HG02870 (cell line): ENCODE data around the gene UBE2Q1.

Experiments used
- ATAC-seq: cut with Tn5 transposase; IDR thresholded peaks from one replicate; pipeline ENCODE4 v1.9.1; 2021; ENCODE audit warnings: mild to moderate bottlenecking, moderate library complexity; ENCODE audit not compliant: unreplicated experiment

Gene UBE2Q1

DNA sequence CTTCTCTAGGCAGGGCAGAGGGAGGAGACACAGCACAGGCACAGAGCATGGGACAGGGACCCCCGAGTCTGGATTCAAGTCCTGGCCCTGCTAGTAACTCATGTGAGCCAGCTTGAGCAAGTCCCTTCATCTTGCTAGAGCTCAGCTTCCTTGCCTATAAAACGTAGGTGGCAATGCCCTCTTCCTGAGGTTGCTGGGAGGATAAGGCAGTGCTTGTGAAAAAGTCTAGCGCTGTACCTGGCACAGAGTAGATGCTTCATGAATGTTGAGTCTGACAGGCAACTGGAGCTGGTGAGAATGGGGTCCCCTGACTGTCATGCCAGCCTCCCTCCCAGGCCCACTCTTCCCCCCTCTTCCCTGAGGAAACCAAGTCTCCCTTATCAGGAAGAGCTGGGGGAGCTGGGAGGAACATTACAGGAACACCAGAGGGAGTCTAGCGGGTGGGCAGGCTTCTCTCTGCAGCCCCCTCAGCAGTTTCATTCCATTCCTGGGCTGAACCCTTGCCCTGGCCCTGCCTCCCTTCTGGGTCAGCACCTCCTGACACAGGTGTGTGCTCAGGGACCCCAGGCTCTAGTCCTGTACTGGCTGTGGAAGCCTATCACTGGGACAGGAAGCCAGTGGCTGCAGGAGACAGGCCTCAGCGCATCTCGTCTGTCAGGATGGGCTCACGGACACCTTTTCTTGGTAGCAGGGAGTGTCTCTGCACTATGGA is 19.0 kb upstream of the UBE2Q1 start:
- no peak for ATAC-seq

DNA sequence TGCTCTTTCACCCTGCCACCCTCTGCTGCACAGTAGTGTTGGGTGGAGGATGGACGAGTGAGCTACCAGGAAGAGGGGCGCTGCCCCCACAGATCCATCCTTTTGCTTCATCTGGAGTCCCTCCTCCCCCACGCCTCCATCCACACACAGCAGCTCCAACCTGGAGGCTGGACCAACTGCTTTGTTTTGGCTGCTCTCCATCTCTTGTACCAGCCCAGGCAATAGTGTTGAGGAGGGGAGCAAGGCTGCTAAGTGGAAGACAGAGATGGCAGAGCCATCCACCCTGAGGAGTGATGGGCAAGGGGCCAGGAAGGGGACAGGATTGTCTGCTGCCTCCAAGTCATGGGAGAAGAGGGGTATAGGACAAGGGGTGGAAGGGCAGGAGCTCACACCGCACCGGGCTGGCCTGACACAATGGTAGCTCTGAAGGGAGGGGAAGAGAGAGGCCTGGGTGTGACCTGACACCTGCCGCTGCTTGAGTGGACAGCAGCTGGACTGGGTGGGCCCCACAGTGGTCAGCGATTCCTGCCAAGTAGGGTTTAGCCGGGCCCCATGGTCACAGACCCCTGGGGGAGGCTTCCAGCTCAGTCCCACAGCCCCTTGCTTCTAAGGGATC is 17.6 kb upstream of the UBE2Q1 start:
- ATAC-seq: no peak

- no peak for ATAC-seq
These were observed 16.9 kb upstream of the UBE2Q1 start for GRCh38 chr1:154575147-154575927.

DNA sequence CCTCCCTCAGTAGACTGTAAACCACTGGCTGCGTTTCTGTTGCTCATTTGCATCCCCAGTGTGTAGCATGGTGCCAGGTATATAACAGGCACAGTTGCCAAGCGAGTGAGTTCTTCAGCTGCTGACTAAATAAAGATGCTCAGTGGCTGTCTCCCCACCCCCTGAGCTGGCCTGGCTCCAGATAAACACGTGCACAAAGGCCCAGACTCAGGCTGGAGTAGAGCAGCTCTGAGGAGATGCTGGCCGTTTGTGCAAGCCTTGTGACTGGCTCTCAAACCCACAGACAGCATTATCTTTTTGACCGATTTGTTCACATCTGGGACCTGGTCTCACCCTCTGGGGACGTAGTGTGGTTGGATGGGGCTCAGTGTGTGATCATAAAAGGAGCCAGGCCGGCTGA is 16.3 kb upstream of the UBE2Q1 start:
- ATAC-seq: no peak

GRCh38 chr1:154573168-154573510 is 14.7 kb upstream of the UBE2Q1 start:
- no peak for ATAC-seq

- no peak for ATAC-seq
These were observed 14.2 kb upstream of the UBE2Q1 start for GRCh38 chr1:154572468-154573167.

- ATAC-seq: no peak
These were observed 13.5 kb upstream of the UBE2Q1 start for GRCh38 chr1:154571964-154572288.

- no peak for ATAC-seq
These were observed 12.9 kb upstream of the UBE2Q1 start for GRCh38 chr1:154571244-154571963.

DNA sequence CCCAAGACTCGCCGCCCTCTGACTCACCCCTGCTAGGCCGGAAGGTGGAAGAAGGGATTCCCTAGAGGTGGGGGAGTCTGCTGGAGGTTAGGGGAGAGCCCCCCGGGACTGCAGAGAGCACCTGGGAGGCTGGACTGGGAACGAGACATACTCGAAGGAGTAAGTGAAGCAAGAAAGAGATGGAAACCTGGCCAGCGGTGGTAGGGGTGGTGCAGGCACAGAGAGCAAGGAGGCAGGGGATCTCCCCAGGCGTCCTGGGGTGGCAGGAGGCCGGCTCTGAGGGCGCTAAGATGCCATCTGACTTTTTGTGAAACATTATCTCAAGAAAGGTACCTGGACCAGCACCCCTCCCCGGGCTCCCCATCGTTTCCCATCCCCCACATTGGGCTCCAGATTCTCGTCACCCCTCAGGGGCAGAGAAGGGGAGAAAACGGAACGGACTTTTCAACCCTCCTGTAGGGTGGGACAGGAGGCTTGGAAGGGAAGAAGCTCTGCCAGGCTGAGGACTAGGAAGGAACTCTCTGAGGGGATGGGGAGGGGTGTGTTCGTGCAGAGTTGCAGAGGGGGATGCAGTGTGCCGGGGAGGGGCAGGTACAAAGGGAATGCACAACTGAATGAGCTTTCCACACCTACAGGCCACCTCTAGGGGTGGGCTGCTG is 9.8 kb upstream of the UBE2Q1 start:
- no peak for ATAC-seq

DNA sequence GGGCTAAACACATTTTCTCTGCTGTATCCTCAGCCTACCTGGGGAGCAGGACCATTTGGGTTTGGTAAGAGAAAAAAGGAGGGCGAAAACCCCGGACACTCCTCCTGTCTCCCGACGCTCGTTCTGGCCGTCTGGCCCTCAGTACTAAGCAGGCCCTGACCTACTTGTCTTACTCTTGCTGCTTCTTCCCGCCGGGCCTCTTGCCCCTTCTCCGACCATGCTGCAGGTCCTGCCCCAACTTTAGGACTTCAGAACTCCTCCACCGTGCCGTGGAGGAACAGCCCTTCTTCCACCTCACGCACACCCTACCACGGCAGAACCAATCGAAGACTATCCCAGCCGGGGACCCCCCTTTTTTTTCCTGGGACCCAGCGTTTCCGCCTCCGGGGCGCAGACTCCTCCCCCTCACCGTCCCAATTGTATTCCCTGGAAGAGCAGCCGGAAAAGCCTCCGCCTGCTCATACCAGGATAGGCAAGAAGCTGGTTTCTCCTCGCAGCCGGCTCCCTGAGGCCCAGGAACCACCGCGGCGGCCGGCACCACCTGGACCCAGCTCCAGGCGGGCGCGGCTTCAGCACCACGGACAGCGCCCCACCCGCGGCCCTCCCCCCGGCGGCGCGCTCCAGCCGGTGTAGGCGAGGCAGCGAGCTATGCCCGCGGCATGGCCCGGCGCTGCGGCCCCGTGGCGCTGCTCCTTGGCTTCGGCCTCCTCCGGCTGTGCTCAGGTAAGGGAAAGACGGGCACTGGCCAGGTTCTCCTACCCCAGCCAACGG is 9.1 kb upstream of the UBE2Q1 start, which contains the start of gene CHRNB2:
CHRNB2 (plus strand) TSS at position 393 of the 771 bp plus-strand sequence; CDS start at position 660, 267 bp downstream.
- ATAC-seq: no peak

DNA sequence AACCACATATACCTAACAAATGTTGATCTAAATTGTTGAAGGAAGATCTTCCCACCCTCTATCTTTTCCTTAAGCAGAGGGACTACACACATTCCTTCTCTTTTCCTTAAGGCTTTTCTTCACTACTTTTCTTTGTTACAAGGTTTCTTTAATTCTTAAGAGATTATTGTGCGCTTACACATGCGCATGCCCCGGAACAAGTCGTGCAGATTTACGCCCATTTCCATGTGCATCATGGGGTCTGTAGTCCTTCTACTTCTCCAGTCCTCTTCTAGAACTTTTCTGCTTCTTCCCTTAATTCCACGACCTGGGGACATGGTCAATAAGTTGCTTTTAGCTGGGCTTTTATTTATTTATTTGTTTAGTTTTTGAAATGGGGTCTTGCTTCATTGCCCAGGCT is 7.4 kb upstream of the UBE2Q1 start:
- ATAC-seq: no peak

DNA sequence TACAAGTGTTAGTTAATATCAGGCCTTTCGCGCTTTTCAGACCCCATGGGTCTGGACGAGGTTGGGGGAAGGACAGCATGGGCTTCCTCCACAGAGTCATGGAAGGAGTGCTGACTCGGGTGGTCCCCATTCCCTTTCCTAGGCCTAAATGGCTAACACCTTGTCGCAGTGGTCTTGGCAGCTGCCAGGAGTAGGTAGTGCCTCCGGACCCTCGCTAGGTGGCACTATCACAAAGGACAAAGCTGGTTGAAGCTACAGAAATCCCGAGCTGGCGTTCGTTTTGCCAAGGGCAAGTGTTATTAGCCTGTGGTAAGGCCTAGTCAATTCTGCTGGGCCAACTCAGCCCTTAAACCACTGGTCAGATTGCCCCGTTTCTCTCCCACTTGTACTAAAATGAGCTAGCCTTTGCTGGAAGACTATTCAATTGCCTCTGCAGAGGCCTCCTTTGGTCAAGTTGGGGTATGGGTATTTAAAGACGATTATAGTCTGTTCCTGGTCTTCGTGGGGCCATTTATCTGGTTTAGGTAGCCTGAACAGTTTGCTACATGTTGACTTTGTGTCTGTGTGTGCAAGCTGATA is 1.1 kb upstream of the UBE2Q1 start:
- peak; percentile 35 for ATAC-seq

GRCh38 chr1:154558720-154559465 is 431 bp upstream of the UBE2Q1 start:
- peak; percentile 86 for ATAC-seq

GRCh38 chr1:154557248-154557938 is 1.1 kb downstream of the UBE2Q1 start:
- ATAC-seq: no peak

DNA sequence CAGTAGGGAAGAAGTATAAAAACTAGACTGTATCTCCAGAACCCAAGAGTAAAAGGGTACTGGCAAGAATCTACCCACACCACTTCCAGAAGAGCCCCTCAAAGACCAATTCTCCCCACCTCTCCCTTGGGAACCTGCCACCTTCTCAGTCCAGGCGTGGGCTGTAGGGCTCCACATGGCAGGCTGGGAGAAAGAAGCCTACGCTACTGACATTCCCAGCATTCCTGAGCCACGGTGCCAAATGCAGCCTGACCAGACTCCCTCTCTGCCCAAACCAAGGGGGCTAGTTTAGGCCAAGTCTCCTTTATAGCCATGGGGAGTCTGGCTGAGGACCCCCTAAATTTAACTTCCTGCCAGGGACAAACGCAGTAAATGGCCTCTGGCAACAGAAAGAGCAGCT is 2.0 kb downstream of the UBE2Q1 start:
- no peak for ATAC-seq

GRCh38 chr1:154553056-154554030 is 5.1 kb downstream of the UBE2Q1 start:
- ATAC-seq: no peak

DNA sequence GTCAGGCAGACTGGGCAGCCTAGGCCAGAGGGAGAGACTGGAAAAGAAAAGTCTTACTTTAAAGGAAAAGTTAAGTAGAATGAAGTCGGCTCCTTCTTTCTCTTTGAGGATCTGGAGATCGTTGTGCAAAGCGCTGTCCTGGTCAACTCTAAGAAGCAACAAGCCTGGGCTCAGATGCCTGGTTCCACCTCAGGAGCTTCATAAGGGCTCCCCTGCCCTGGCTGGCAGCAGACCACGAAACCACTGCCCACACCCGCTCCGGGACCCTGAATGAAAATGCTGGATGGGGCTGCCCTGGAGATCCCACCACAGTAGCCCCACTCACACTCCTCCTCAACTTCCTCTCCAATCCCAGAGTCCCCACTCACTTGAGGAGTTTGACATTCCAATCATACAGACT is 6.4 kb downstream of the UBE2Q1 start:
- ATAC-seq: no peak
